Parathyroid adenoma (tissue), 2 donors: ENCODE measurements around the gene ISOC2.

Experiments used
- H2AFZ ChIP-seq: fragments of 300-600 bp; sonication (generic); one replicate; pipeline ENCODE4 v1.7.0; 2017; ENCODE audit warnings: antibody characterized with exemption, mild to moderate bottlenecking
- H3K27ac ChIP-seq: fragments of 300-600 bp; sonication (generic); one replicate; pipeline ENCODE4 v1.7.0; 2017
- H3K27me3 ChIP-seq: fragments of 300-600 bp; sonication (generic); one replicate; pipeline ENCODE4 v1.7.0; 2017; ENCODE audit warnings: low read length; ENCODE audit not compliant: control insufficient read depth, insufficient read depth
- H3K36me3 ChIP-seq: fragments of 300-600 bp; sonication (generic); one replicate; pipeline ENCODE4 v1.7.0; 2017; ENCODE audit warnings: low read length; ENCODE audit not compliant: control insufficient read depth, insufficient read depth
- H3K4me1 ChIP-seq: fragments of 300-600 bp; sonication (generic); one replicate; pipeline ENCODE4 v1.7.0; 2017; ENCODE audit warnings: control low read depth
- H3K4me2 ChIP-seq: fragments of 300-600 bp; sonication (generic); one replicate; pipeline ENCODE4 v1.7.0; 2017; ENCODE audit warnings: low read length
- H3K4me3 ChIP-seq: fragments of 300-600 bp; sonication (generic); one replicate; pipeline ENCODE4 v1.7.0; 2017; ENCODE audit warnings: low read depth, low read length
- H3K79me2 ChIP-seq: fragments of 300-600 bp; sonication (generic); one replicate; pipeline ENCODE4 v1.7.0; 2017; ENCODE audit warnings: control low read depth
- H3K9ac ChIP-seq: fragments of 300-600 bp; sonication (generic); one replicate; pipeline ENCODE4 v1.7.0; 2017; ENCODE audit warnings: mild to moderate bottlenecking
- H3K9me3 ChIP-seq: fragments of 300-600 bp; sonication (generic); one replicate; pipeline ENCODE4 v1.7.0; 2017; ENCODE audit warnings: low read length; ENCODE audit not compliant: control insufficient read depth
- TF ChIP-seq, protein P1 (sequence below): fragments of 300-600 bp; sonication (generic); IDR thresholded peaks from one replicate; pipeline ENCODE4 v1.7.0; 2017; ENCODE audit warnings: antibody characterized with exemption, mild to moderate bottlenecking
- donor health status: primary hyperparathyroidism.

Gene ISOC2

DNA sequence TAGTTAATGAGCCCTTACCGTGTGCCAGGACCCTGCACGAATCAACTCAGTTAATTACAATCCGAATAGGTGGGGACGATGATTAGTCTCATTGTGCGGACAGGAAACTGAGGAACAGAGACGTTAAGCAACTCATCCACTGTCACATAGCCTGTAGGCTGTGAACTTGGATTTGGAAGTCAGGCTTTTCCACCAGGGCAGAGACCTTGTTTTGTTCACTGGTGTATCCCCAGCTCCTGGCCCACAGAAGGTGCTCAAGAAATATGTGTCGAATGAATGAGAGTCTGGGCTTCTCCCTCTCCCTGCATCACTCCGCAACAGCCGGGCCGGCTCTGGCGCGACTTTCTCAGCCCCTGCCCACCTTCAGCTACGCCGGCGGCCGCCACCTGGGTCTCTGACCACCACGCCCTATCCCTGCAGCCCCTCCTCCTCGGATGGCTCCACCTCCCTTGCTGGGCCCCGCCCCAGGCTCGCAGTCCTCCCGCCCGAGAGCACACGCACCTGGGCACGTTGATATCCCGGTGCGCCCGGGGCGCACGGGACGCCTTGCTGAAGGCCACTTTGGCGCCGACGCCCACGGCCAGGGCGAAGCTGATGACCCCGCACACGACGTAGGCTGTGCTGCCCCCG, 19.6 kb downstream of the ISOC2 start:
- Histone ChIP-seq H3K27ac (no peak overlapping the region), H3K27me3 (peaks cover 4% of the 10 kb centered on the region), H3K9me3 (no peaks in the 10 kb centered on the region), H3K4me2 (no peak overlapping the region), H3K36me3 (no peaks in the 10 kb centered on the region), H3K4me1 (no peaks in the 10 kb centered on the region), H3K9ac (no peak overlapping the region), H2AFZ (no peak overlapping the region), H3K4me3 (no peak overlapping the region), H3K79me2 (no peaks in the 10 kb centered on the region)
- TF ChIP-seq, protein P1, sequence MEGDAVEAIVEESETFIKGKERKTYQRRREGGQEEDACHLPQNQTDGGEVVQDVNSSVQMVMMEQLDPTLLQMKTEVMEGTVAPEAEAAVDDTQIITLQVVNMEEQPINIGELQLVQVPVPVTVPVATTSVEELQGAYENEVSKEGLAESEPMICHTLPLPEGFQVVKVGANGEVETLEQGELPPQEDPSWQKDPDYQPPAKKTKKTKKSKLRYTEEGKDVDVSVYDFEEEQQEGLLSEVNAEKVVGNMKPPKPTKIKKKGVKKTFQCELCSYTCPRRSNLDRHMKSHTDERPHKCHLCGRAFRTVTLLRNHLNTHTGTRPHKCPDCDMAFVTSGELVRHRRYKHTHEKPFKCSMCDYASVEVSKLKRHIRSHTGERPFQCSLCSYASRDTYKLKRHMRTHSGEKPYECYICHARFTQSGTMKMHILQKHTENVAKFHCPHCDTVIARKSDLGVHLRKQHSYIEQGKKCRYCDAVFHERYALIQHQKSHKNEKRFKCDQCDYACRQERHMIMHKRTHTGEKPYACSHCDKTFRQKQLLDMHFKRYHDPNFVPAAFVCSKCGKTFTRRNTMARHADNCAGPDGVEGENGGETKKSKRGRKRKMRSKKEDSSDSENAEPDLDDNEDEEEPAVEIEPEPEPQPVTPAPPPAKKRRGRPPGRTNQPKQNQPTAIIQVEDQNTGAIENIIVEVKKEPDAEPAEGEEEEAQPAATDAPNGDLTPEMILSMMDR: no peak

- TF ChIP-seq, protein P1: no peak
- Histone ChIP-seq H3K4me1 (no peaks in the 10 kb centered on the region), H3K9ac (no peak overlapping the region), H3K27me3 (peaks cover 4% of the 10 kb centered on the region), H3K4me3 (no peak overlapping the region), H3K79me2 (no peaks in the 10 kb centered on the region), H3K36me3 (no peaks in the 10 kb centered on the region), H3K4me2 (no peak overlapping the region), H3K9me3 (no peaks in the 10 kb centered on the region), H3K27ac (no peak overlapping the region), H2AFZ (no peak overlapping the region)
These were observed 20.1 kb downstream of the ISOC2 start for GRCh38 chr19:55441319-55441691.

DNA sequence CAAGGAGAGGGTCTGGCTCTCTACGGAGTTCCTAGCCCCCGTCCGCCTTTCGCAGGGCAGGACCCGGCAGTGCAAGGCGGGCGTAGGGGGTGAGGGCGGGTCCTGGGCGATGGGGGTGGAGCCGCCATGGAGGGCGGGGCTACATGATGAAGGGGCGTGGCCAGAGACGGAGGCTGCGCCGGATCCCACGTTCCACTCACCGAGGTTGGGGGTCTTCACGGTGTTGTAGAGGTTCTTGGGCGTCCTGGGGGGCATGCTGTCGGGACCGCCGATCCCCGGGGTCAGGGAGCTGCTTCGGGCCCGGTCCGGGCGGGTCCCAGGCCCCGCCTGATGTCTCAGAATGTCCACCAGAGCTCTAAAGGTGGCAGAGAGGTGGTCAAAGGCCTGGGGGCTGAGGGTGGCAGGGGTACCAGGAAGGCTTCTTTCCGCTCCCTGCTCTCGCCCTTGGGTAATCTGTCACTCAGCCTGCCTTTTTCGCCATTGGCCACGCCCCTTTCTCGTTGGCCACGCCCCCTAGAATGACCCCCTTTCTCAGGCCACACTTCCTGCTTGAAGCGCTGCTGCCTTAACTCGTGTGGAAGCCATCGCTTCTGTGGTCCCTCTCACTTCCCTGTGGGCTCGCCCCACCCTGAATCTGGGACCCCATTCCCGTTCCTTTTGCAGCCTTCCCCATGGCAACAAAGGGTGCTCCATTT, 20.9 kb downstream of the ISOC2 start:
- Histone ChIP-seq H3K9ac (no peak overlapping the region), H3K4me3 (no peak overlapping the region), H3K4me1 (no peaks in the 10 kb centered on the region)

GRCh38 chr19:55439052-55439451, 22.4 kb downstream of the ISOC2 start:
- Histone ChIP-seq H3K4me3 (no peak overlapping the region), H3K9ac (no peak overlapping the region), H2AFZ (no peak overlapping the region), H3K9me3 (no peaks in the 10 kb centered on the region), H3K4me1 (no peaks in the 10 kb centered on the region), H3K27me3 (peaks cover 4% of the 10 kb centered on the region), H3K27ac (no peak overlapping the region), H3K4me2 (no peak overlapping the region), H3K79me2 (no peaks in the 10 kb centered on the region), H3K36me3 (no peaks in the 10 kb centered on the region)
- TF ChIP-seq, protein P1: no peak

More for the DNA sequence above, 20.9 kb downstream of the ISOC2 start:
- Histone ChIP-seq H3K79me2 (no peaks in the 10 kb centered on the region), H3K27ac (no peak overlapping the region), H3K4me2 (no peak overlapping the region), H2AFZ (no peak overlapping the region), H3K27me3 (peaks cover 4% of the 10 kb centered on the region), H3K36me3 (no peaks in the 10 kb centered on the region), H3K9me3 (no peaks in the 10 kb centered on the region)
- TF ChIP-seq, protein P1: no peak

- no peak overlapping the region for H3K9ac ChIP-seq
- no peak overlapping the region for H2AFZ ChIP-seq
- H3K4me1 ChIP-seq: no peaks in the 10 kb centered on the region
- no peaks in the 10 kb centered on the region for H3K9me3 ChIP-seq
- H3K36me3 ChIP-seq: no peaks in the 10 kb centered on the region
- H3K4me3 ChIP-seq: no peak overlapping the region
- H3K27me3 ChIP-seq: peaks cover 4% of the 10 kb centered on the region
- no peak overlapping the region for H3K4me2 ChIP-seq
- TF ChIP-seq, protein P1: no peak
- H3K27ac ChIP-seq: no peak overlapping the region
- H3K79me2 ChIP-seq: no peaks in the 10 kb centered on the region
These were observed 24.0 kb downstream of the ISOC2 start for GRCh38 chr19:55437410-55437809.
